SU-DHL-6 (cell line): Measurements from ENCODE around the gene PARVB.

ENCODE experiments used
- H2AFZ ChIP-seq: fragments of 200-600 bp; sonication (generic); 2 replicates; pipeline ENCODE4 v1.6.1; 2014; ENCODE audit warnings: low read depth, mild to moderate bottlenecking, moderate library complexity, mixed read lengths, antibody characterized with exemption, low read length; ENCODE audit not compliant: severe bottlenecking
- H3F3A ChIP-seq: fragments of 200-600 bp; shearing (Covaris generic); 2 replicates; pipeline ENCODE4 v1.6.0; 2016; ENCODE audit warnings: antibody characterized with exemption, mild to moderate bottlenecking; ENCODE audit not compliant: insufficient read depth
- H3K27ac ChIP-seq: fragments of 200-600 bp; sonication (generic); 2 replicates; pipeline ENCODE4 v1.5.1; 2016; ENCODE audit warnings: low read depth, mild to moderate bottlenecking, low read length, moderate library complexity, mixed read lengths
- H3K27me3 ChIP-seq: fragments of 200-600 bp; sonication (generic), shearing (Covaris generic); 2 replicates; pipeline ENCODE4 v1.6.0; 2014; ENCODE audit warnings: mild to moderate bottlenecking, low read length
- H3K36me3 ChIP-seq: fragments of 200-600 bp; sonication (generic); 2 replicates; pipeline ENCODE4 v1.6.1; 2014; ENCODE audit warnings: mild to moderate bottlenecking, low read length, mixed read lengths
- H3K4me2 ChIP-seq: fragments of 300-600, 200-600 bp; shearing (Covaris generic), sonication (generic); 2 replicates; pipeline ENCODE4 v1.6.0; 2014; ENCODE audit warnings: low read length, low read depth, mild to moderate bottlenecking; ENCODE audit not compliant: poor library complexity, severe bottlenecking
- H3K4me3 ChIP-seq: fragments of 200-600 bp; sonication (generic); 2 replicates; pipeline ENCODE4 v1.5.1; 2014; ENCODE audit warnings: antibody characterized with exemption, low read length, mild to moderate bottlenecking, mixed read lengths; ENCODE audit not compliant: insufficient read depth, poor library complexity, severe bottlenecking
- H3K79me2 ChIP-seq: fragments of 200-600 bp; sonication (generic); 2 replicates; pipeline ENCODE4 v1.6.1; 2014; ENCODE audit warnings: mild to moderate bottlenecking, low read length, moderate library complexity; ENCODE audit not compliant: insufficient read depth
- H3K9ac ChIP-seq: fragments of 200-600 bp; sonication (generic); 2 replicates; pipeline ENCODE4 v1.7.0; 2014; ENCODE audit warnings: mild to moderate bottlenecking, low read length
- H3K9me2 ChIP-seq: fragments of 200-600 bp; sonication (generic); replicated peaks from 2 replicates; pipeline ENCODE4 v1.6.1; 2014; ENCODE audit warnings: low read length; ENCODE audit not compliant: insufficient read depth
- H3K9me3 ChIP-seq: fragments of 200-600 bp; sonication (generic); 2 replicates; pipeline ENCODE4 v1.6.1; 2014; ENCODE audit warnings: low read length, mixed read lengths; ENCODE audit not compliant: insufficient read depth
- H4K20me1 ChIP-seq: fragments of 200-600 bp; sonication (generic); 2 replicates; pipeline ENCODE4 v1.6.1; 2014; ENCODE audit warnings: low read depth, mild to moderate bottlenecking, antibody characterized with exemption, low read length, moderate library complexity, mixed read lengths
- CTCF ChIP-seq: fragments of 200-600 bp; sonication (generic); IDR thresholded peaks from one replicate; pipeline ENCODE4 v1.5.1; 2017; ENCODE audit warnings: antibody characterized with exemption, mild to moderate bottlenecking, low read length, moderate library complexity; ENCODE audit not compliant: insufficient read depth, poor library complexity, severe bottlenecking
- EZH2phosphoT487 ChIP-seq: fragments of 200-600 bp; sonication (generic), shearing (Covaris generic); conservative IDR thresholded peaks from 2 replicates; pipeline ENCODE4 v1.6.1; 2018; ENCODE audit warnings: mild to moderate bottlenecking, antibody characterized with exemption, low read length, moderate library complexity, mixed read lengths

Gene PARVB

GRCh38 chr22:44154436-44154942 is 130.4 kb downstream of the PARVB start:
- Histone ChIP-seq H3K4me3 (no peak overlapping the region), H3K27me3 (no peaks in the 10 kb centered on the region), H2AFZ (no peak overlapping the region), H3K27ac (no peak overlapping the region), H3K36me3 (no peaks in the 10 kb centered on the region), H3K79me2 (no peaks in the 10 kb centered on the region), H3K9me3 (no peaks in the 10 kb centered on the region), H4K20me1 (no peaks in the 10 kb centered on the region), H3K9me2 (no peaks in the 10 kb centered on the region), H3K9ac (no peak overlapping the region), H3K4me2 (no peak overlapping the region), H3F3A (no peaks in the 10 kb centered on the region)
- TF ChIP-seq CTCF (no peak), EZH2phosphoT487 (no peak)

GRCh38 chr22:44155115-44155514 is 131.0 kb downstream of the PARVB start:
- Histone ChIP-seq H2AFZ (no peak overlapping the region), H3K36me3 (no peaks in the 10 kb centered on the region), H3K27me3 (no peaks in the 10 kb centered on the region), H3K9me2 (no peaks in the 10 kb centered on the region), H3K79me2 (no peaks in the 10 kb centered on the region), H4K20me1 (no peaks in the 10 kb centered on the region), H3K9me3 (no peaks in the 10 kb centered on the region), H3K4me2 (no peak overlapping the region), H3F3A (no peaks in the 10 kb centered on the region), H3K9ac (no peak overlapping the region), H3K4me3 (no peak overlapping the region), H3K27ac (no peak overlapping the region)
- TF ChIP-seq CTCF = no peak
- no peak for TF ChIP-seq EZH2phosphoT487

- H3K36me3 ChIP-seq = no peaks in the 10 kb centered on the region
- no peaks in the 10 kb centered on the region for H3K79me2 ChIP-seq
- no peaks in the 10 kb centered on the region for H3K9me3 ChIP-seq
- no peak overlapping the region for H3K4me2 ChIP-seq
- TF ChIP-seq EZH2phosphoT487 = no peak
- no peak for TF ChIP-seq CTCF
- H3K27ac ChIP-seq = no peak overlapping the region
- H3K27me3 ChIP-seq = no peaks in the 10 kb centered on the region
- no peak overlapping the region for H2AFZ ChIP-seq
- H3K9me2 ChIP-seq = no peaks in the 10 kb centered on the region
- H3F3A ChIP-seq = no peaks in the 10 kb centered on the region
- no peaks in the 10 kb centered on the region for H4K20me1 ChIP-seq
- H3K4me3 ChIP-seq = no peak overlapping the region
- no peak overlapping the region for H3K9ac ChIP-seq
These were observed 134.0 kb downstream of the PARVB start for GRCh38 chr22:44157916-44158618.
